ENCODE measurements around the gene GSTA1. TPM values are rescaled to one million over a fixed set of nuclear protein-coding genes. Genes with fewer than 3 reads are reported as not detected.

Gene GSTA1
- total and polyA plus RNA-seq, 9 of the 15 experiments (the other 6 are each of a cell fraction or from before 2014, with no cell fraction given) = 0.42 TPM; not detected in 8

DNA sequence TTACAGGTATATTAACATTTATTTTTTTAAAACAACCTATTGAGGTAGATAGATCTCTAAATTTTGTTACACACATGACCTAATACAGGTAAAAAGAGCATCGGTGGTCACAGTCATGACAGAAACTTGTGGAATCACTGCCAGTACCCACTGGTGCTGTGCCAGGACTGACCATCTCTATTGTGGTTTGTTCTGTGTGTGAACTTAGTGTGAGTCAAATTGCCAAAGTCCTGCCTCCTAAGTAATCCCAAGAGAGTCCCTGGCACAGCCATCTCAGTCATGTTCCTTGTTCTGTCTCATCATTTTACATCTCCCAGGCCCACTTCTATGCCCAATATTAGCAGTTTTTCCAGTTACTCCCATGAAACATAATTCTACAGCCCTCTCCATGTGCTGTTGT, 61.7 kb downstream of the GSTA1 start:
- in situ Hi-C loops (cut with MboI) (no loop called here), intact Hi-C loops (cut with micrococcal nuclease) (no loop called here)
- no peaks in the 10 kb centered on the region for H4K20me1 ChIP-seq (replicated peaks; ENCODE audit: control insufficient read depth, insufficient read depth, low read length)
- no peak for FAIRE-seq
- no peak for ATAC-seq
- H3K27ac ChIP-seq (ENCODE audit: extremely low read depth, low read depth, low read length) = no peak overlapping the region
- no peaks in the 10 kb centered on the region for H3K79me2 ChIP-seq (ENCODE audit: control insufficient read depth, insufficient read depth, low read length)
- BruUV-seq (replicated peaks) = no TSS peak
- H3K36me3 ChIP-seq (ENCODE audit: control insufficient read depth, insufficient read depth, low read length) = no peaks in the 10 kb centered on the region
- POLR2A ChIA-PET = no interaction called here
- H2AFZ ChIP-seq (ENCODE audit: low read depth, low read length) = no peak overlapping the region
- no peaks in the 10 kb centered on the region for H3K9me1 ChIP-seq (ENCODE audit: control insufficient read depth, insufficient read depth, low read length)
- no peak overlapping the region for H3K4me3 ChIP-seq
- TF ChIP-seq, protein P1, sequence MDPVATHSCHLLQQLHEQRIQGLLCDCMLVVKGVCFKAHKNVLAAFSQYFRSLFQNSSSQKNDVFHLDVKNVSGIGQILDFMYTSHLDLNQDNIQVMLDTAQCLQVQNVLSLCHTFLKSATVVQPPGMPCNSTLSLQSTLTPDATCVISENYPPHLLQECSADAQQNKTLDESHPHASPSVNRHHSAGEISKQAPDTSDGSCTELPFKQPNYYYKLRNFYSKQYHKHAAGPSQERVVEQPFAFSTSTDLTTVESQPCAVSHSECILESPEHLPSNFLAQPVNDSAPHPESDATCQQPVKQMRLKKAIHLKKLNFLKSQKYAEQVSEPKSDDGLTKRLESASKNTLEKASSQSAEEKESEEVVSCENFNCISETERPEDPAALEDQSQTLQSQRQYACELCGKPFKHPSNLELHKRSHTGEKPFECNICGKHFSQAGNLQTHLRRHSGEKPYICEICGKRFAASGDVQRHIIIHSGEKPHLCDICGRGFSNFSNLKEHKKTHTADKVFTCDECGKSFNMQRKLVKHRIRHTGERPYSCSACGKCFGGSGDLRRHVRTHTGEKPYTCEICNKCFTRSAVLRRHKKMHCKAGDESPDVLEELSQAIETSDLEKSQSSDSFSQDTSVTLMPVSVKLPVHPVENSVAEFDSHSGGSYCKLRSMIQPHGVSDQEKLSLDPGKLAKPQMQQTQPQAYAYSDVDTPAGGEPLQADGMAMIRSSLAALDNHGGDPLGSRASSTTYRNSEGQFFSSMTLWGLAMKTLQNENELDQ (CRISPR knock-in tag; IDR thresholded peaks at IDR 0.05; ENCODE audit: borderline replicate concordance) = no peak
- TF ChIP-seq MLX (CRISPR knock-in tag; conservative IDR thresholded peaks at IDR 0.05) = no peak
- 6% methylated on average over 1 of the region's 1 CpG for WGBS (ENCODE audit: insufficient coverage, low coverage, missing lambda C conversion rate)
- CTCF ChIA-PET (ENCODE audit: low intra/inter-chr PET ratio) = interaction anchor here (0.6 kb wide), 1 partner anchor 409 kb away, joined by 3 read pairs; no protein-coding TSS in a partner anchor
- no peaks in the 10 kb centered on the region; a peak in 1 of 5 replicates for H3K27me3 ChIP-seq (ENCODE audit: control insufficient read depth in 2 of 2, insufficient read depth in 2 of 2, low read length in 2 of 2)
- H3K4me1 ChIP-seq (replicated peaks in 1 of 2; ENCODE audit: control insufficient read depth in 2 of 2, insufficient read depth in 2 of 2, low read length in 2 of 2) = peaks cover 0 to 16% of the 10 kb centered on the region in 2 experiments; a peak in 3 of 5 replicates
- no peak overlapping the region for H3K4me2 ChIP-seq (ENCODE audit: insufficient read depth, low read length)
- H3K9me3 ChIP-seq (replicated peaks; ENCODE audit: control insufficient read depth, insufficient read depth, low read depth, low read length) = 0 out of 2 replicates have a peak, but pooled peaks cover 1% of the 10 kb centered on the region
- no peak overlapping the region for H3K9ac ChIP-seq (ENCODE audit: insufficient read depth in 1 of 2, low read depth in 2 of 2, low read length in 2 of 2)
- DNase-seq (ENCODE audit: extremely low read depth in 1 of 4, low spot score in 3 of 4) = no peak

Other genes with a start within 250 kb of the GSTA1 start
- 7.4 and 8.5 TPM in 2 replicates for gene TRAM2, start 226.8 kb downstream of the GSTA1 start, total RNA-seq (2014; rRNA removed)
- gene TRAM2, start 226.8 kb downstream of the GSTA1 start, total RNA-seq (2014; rRNA removed; fragmentation: Illumina TruSeq; extraction: Trizol) = 8.4 and 8.9 TPM in 2 replicates
- gene TRAM2, start 226.8 kb downstream of the GSTA1 start, total RNA-seq (2015; rRNA removed; fragmentation: Illumina TruSeq; extraction: Trizol) = 10.7 and 11.0 TPM in 2 replicates
- gene TRAM2, start 226.8 kb downstream of the GSTA1 start, total RNA-seq (2021) = 10.8 and 13.3 TPM in 2 replicates
- gene TRAM2, start 226.8 kb downstream of the GSTA1 start, polyA plus RNA-seq (2011; rRNA removed) = 6.1 and 10.1 TPM in 2 replicates
- gene TRAM2, start 226.8 kb downstream of the GSTA1 start, polyA plus RNA-seq (2014; fragmentation: Illumina TruSeq; extraction: Trizol) = 11.6 and 12.8 TPM in 2 replicates
- 1 to 10 TPM; 2.6 to 2.8 TPM for gene TRAM2, start 226.8 kb downstream of the GSTA1 start, polyA plus RNA-seq (2014; fragmentation: Nextera tagmentation; extraction: Ambion mirVana)
- gene TRAM2, start 226.8 kb downstream of the GSTA1 start, polyA plus RNA-seq (2014; rRNA removed) = 8.9 and 10.3 TPM in 2 replicates
- 3.5 and 5.4 TPM in 2 replicates for gene TMEM14A, start 132.7 kb downstream of the GSTA1 start, total RNA-seq (2014; rRNA removed)
- 9.5 and 10.2 TPM in 2 replicates for gene TMEM14A, start 132.7 kb downstream of the GSTA1 start, total RNA-seq (2014; rRNA removed; fragmentation: Illumina TruSeq; extraction: Trizol)
- 8.5 and 10.0 TPM in 2 replicates for gene TMEM14A, start 132.7 kb downstream of the GSTA1 start, total RNA-seq (2015; rRNA removed; fragmentation: Illumina TruSeq; extraction: Trizol)
- gene TMEM14A, start 132.7 kb downstream of the GSTA1 start, total RNA-seq (2021) = 7.4 and 8.1 TPM in 2 replicates
- gene TMEM14A, start 132.7 kb downstream of the GSTA1 start, polyA plus RNA-seq (2011; rRNA removed) = 6.1 and 10.7 TPM in 2 replicates
- 6.1 and 6.9 TPM in 2 replicates for gene TMEM14A, start 132.7 kb downstream of the GSTA1 start, polyA plus RNA-seq (2014; fragmentation: Illumina TruSeq; extraction: Trizol)
- 10 to 100 TPM; 32.5 to 43.3 TPM for gene TMEM14A, start 132.7 kb downstream of the GSTA1 start, polyA plus RNA-seq (2014; fragmentation: Nextera tagmentation; extraction: Ambion mirVana)
- 6.2 and 8.0 TPM in 2 replicates for gene TMEM14A, start 132.7 kb downstream of the GSTA1 start, polyA plus RNA-seq (2014; rRNA removed)
- gene GSTA2, start 40.3 kb downstream of the GSTA1 start, total RNA-seq (2014; rRNA removed) = 0.12 TPM in 1 of 2 replicates, not detected in the other
- 0.11 TPM in 1 of 2 replicates, not detected in the other for gene GSTA2, start 40.3 kb downstream of the GSTA1 start, total RNA-seq (2014; rRNA removed; fragmentation: Illumina TruSeq; extraction: Trizol)
- gene GSTA2, start 40.3 kb downstream of the GSTA1 start, total RNA-seq (2015; rRNA removed; fragmentation: Illumina TruSeq; extraction: Trizol) = 0.14 TPM in 1 of 2 replicates, not detected in the other
- gene GSTA2, start 40.3 kb downstream of the GSTA1 start, total RNA-seq (2021) = not detected in 2 replicates
- 0.15 TPM in 1 of 2 replicates, not detected in the other for gene GSTA2, start 40.3 kb downstream of the GSTA1 start, polyA plus RNA-seq (2011; rRNA removed)
- gene GSTA2, start 40.3 kb downstream of the GSTA1 start, polyA plus RNA-seq (2014; fragmentation: Illumina TruSeq; extraction: Trizol) = 0.12 TPM in 1 of 2 replicates, not detected in the other
- gene GSTA2, start 40.3 kb downstream of the GSTA1 start, polyA plus RNA-seq (2014; fragmentation: Nextera tagmentation; extraction: Ambion mirVana) = under 1 TPM; 0.18 to 0.24 TPM
- 0.08 and 0.13 TPM in 2 replicates for gene GSTA2, start 40.3 kb downstream of the GSTA1 start, polyA plus RNA-seq (2014; rRNA removed)
- gene GSTA5, start 37.0 kb upstream of the GSTA1 start, total RNA-seq (2014; rRNA removed) = not detected in 2 replicates
- gene GSTA5, start 37.0 kb upstream of the GSTA1 start, total RNA-seq (2014; rRNA removed; fragmentation: Illumina TruSeq; extraction: Trizol) = not detected in 2 replicates
- gene GSTA5, start 37.0 kb upstream of the GSTA1 start, total RNA-seq (2015; rRNA removed; fragmentation: Illumina TruSeq; extraction: Trizol) = not detected in 2 replicates
- gene GSTA5, start 37.0 kb upstream of the GSTA1 start, total RNA-seq (2021) = not detected in 2 replicates
- gene GSTA5, start 37.0 kb upstream of the GSTA1 start, polyA plus RNA-seq (2011; rRNA removed) = not detected in 2 replicates
- not detected in 2 replicates for gene GSTA5, start 37.0 kb upstream of the GSTA1 start, polyA plus RNA-seq (2014; fragmentation: Illumina TruSeq; extraction: Trizol)
- gene GSTA5, start 37.0 kb upstream of the GSTA1 start, polyA plus RNA-seq (2014; fragmentation: Nextera tagmentation; extraction: Ambion mirVana) = not detected
- gene GSTA5, start 37.0 kb upstream of the GSTA1 start, polyA plus RNA-seq (2014; rRNA removed) = not detected in 2 replicates
- gene GSTA3, start 105.9 kb upstream of the GSTA1 start, total RNA-seq (2014; rRNA removed) = not detected in 2 replicates
- gene GSTA3, start 105.9 kb upstream of the GSTA1 start, total RNA-seq (2014; rRNA removed; fragmentation: Illumina TruSeq; extraction: Trizol) = not detected in 2 replicates
- gene GSTA3, start 105.9 kb upstream of the GSTA1 start, total RNA-seq (2015; rRNA removed; fragmentation: Illumina TruSeq; extraction: Trizol) = not detected in 2 replicates
- not detected in 2 replicates for gene GSTA3, start 105.9 kb upstream of the GSTA1 start, total RNA-seq (2021)
- not detected in 2 replicates for gene GSTA3, start 105.9 kb upstream of the GSTA1 start, polyA plus RNA-seq (2011; rRNA removed)
- not detected in 2 replicates for gene GSTA3, start 105.9 kb upstream of the GSTA1 start, polyA plus RNA-seq (2014; fragmentation: Illumina TruSeq; extraction: Trizol)
- gene GSTA3, start 105.9 kb upstream of the GSTA1 start, polyA plus RNA-seq (2014; fragmentation: Nextera tagmentation; extraction: Ambion mirVana) = not detected
- not detected in 2 replicates for gene GSTA3, start 105.9 kb upstream of the GSTA1 start, polyA plus RNA-seq (2014; rRNA removed)
- 1.3 and 1.5 TPM in 2 replicates for gene GSTA4, start 191.5 kb upstream of the GSTA1 start, total RNA-seq (2014; rRNA removed)
- gene GSTA4, start 191.5 kb upstream of the GSTA1 start, total RNA-seq (2014; rRNA removed; fragmentation: Illumina TruSeq; extraction: Trizol) = 1.7 and 2.0 TPM in 2 replicates
- gene GSTA4, start 191.5 kb upstream of the GSTA1 start, total RNA-seq (2015; rRNA removed; fragmentation: Illumina TruSeq; extraction: Trizol) = 0.98 and 1.7 TPM in 2 replicates
- 0.89 and 1.4 TPM in 2 replicates for gene GSTA4, start 191.5 kb upstream of the GSTA1 start, total RNA-seq (2021)
- gene GSTA4, start 191.5 kb upstream of the GSTA1 start, polyA plus RNA-seq (2011; rRNA removed) = 3.1 and 3.4 TPM in 2 replicates
- 2.4 and 2.8 TPM in 2 replicates for gene GSTA4, start 191.5 kb upstream of the GSTA1 start, polyA plus RNA-seq (2014; fragmentation: Illumina TruSeq; extraction: Trizol)
- gene GSTA4, start 191.5 kb upstream of the GSTA1 start, polyA plus RNA-seq (2014; fragmentation: Nextera tagmentation; extraction: Ambion mirVana) = 1 to 10 TPM; 2.6 to 4.0 TPM
- gene GSTA4, start 191.5 kb upstream of the GSTA1 start, polyA plus RNA-seq (2014; rRNA removed) = 2.0 and 2.6 TPM in 2 replicates

Data from K562 (cell line).